Testis (tissue), 3 donors: Measurements from ENCODE around the gene POLR1A. TPM values are rescaled to one million over a fixed set of nuclear protein-coding genes. Genes with fewer than 3 reads are reported as not detected.

ENCODE experiments used
- DNase-seq: peaks from one replicate; pipeline ENCODE4 v3.0.0-alpha.2; 2019
- H3K27ac ChIP-seq, 2 donors: fragments of 200-600 bp; sonication (generic); one replicate each; pipeline ENCODE4 v1.5.1; 2019
- H3K27me3 ChIP-seq: fragments of 200-600 bp; sonication (generic); one replicate; pipeline ENCODE4 v1.5.1; 2019
- H3K36me3 ChIP-seq: fragments of 200-600 bp; sonication (generic); one replicate; pipeline ENCODE4 v1.5.1; 2017; ENCODE audit warnings: low read depth; ENCODE audit errors: missing control alignments
- H3K4me1 ChIP-seq: fragments of 200-600 bp; sonication (generic); one replicate; pipeline ENCODE4 v1.5.1; 2019
- H3K4me3 ChIP-seq, 2 donors: fragments of 200-600 bp; sonication (generic); one replicate each; pipeline ENCODE4 v1.5.1; 2017 to 2019
- H3K9me3 ChIP-seq: fragments of 200-600 bp; sonication (generic); one replicate; pipeline ENCODE4 v1.5.1; 2017
- POLR2A ChIP-seq: fragments of 450-650 bp; IDR thresholded peaks from one replicate; pipeline ENCODE4 v1.6.1; 2017; ENCODE audit warnings: antibody characterized with exemption, mild to moderate bottlenecking, moderate library complexity
- WGBS, 2 donors: methylation state at CpG; one replicate each; pipeline ENCODE4 v1.1.5; 2018; 5-methylcytosine and 5-hydroxymethylcytosine counted together
- intact Hi-C: fragments of 100-400 bp; cut with DNase I; formaldehyde crosslinking; loops from one replicate; pipeline ENCODE4 v1.15.1; 2023; ENCODE audit warnings: low total_unique reads
- polyA plus RNA-seq: library from polyadenylated mRNA; stranded (reverse); fragments of 350-450 nt; fragmentation: Illumina TruSeq; extraction: RNeasy Lipid Tissue Mini Kit (QIAGEN cat#74804); gene quantifications from one replicate; pipeline ENCODE4 v1.2.3, GENCODE V29; 2014; ENCODE audit warnings: low read depth, low replicate concordance; ENCODE audit not compliant: insufficient read depth
- total RNA-seq, 2 donors: library from RNA; depleted of rRNA; stranded (reverse); fragments of >200 nt; gene quantifications; one replicate each; pipeline ENCODE4 v1.2.3, GENCODE V29; 2016
- TF ChIP-seq, protein P1 (sequence below), 3 experiments: fragments of 450-650 bp in 2 of 3; fragments of 200-600 bp in 1 of 3; sonication (generic) in 1 of 3; IDR thresholded peaks; one replicate each; pipeline ENCODE4 v1.5.1; 2016 to 2019; ENCODE audit warnings: antibody characterized with exemption in 3 of 3, mild to moderate bottlenecking in 2 of 3, moderate library complexity in 1 of 3

The POLR1A gene
- total and polyA plus RNA-seq, 3 donors from 2014 or later: 20.0 to 28.7 (median 28.1) TPM

DNA sequence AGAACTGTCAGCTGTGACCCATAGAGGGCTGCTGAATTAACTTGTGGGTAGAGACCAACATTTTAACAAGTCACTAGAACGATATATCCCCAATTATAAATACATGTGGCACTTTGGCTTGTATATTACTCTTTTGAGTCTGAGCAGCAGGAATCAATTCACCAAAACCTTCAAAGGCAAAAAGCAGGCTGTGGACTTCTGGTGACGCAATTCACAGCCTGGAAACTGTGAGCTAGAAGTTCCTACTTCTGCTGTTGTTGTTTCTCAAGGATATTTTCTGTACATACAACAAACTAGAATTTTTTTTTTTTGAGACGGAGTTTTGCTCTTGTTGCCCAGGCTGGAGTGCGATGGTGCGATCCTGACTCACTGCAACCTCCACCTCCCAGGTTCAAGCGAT is 37.6 kb upstream of the POLR1A start:
- intact Hi-C loops: no loop called here
- Histone ChIP-seq H3K36me3 (no peaks in the 10 kb centered on the region), H3K27me3 (no peaks in the 10 kb centered on the region), H3K27ac (no peak overlapping the region), H3K9me3 (no peaks in the 10 kb centered on the region), H3K4me3 (no peak overlapping the region), H3K4me1 (no peaks in the 10 kb centered on the region)
- TF ChIP-seq, protein P1, sequence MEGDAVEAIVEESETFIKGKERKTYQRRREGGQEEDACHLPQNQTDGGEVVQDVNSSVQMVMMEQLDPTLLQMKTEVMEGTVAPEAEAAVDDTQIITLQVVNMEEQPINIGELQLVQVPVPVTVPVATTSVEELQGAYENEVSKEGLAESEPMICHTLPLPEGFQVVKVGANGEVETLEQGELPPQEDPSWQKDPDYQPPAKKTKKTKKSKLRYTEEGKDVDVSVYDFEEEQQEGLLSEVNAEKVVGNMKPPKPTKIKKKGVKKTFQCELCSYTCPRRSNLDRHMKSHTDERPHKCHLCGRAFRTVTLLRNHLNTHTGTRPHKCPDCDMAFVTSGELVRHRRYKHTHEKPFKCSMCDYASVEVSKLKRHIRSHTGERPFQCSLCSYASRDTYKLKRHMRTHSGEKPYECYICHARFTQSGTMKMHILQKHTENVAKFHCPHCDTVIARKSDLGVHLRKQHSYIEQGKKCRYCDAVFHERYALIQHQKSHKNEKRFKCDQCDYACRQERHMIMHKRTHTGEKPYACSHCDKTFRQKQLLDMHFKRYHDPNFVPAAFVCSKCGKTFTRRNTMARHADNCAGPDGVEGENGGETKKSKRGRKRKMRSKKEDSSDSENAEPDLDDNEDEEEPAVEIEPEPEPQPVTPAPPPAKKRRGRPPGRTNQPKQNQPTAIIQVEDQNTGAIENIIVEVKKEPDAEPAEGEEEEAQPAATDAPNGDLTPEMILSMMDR (IDR thresholded peaks at IDR 0.05): no peak
- no peak for TF ChIP-seq POLR2A
- no peak for DNase-seq
- 89 to 90% methylated on average over 6 of the region's 6 CpGs for WGBS, 2 donors

DNA sequence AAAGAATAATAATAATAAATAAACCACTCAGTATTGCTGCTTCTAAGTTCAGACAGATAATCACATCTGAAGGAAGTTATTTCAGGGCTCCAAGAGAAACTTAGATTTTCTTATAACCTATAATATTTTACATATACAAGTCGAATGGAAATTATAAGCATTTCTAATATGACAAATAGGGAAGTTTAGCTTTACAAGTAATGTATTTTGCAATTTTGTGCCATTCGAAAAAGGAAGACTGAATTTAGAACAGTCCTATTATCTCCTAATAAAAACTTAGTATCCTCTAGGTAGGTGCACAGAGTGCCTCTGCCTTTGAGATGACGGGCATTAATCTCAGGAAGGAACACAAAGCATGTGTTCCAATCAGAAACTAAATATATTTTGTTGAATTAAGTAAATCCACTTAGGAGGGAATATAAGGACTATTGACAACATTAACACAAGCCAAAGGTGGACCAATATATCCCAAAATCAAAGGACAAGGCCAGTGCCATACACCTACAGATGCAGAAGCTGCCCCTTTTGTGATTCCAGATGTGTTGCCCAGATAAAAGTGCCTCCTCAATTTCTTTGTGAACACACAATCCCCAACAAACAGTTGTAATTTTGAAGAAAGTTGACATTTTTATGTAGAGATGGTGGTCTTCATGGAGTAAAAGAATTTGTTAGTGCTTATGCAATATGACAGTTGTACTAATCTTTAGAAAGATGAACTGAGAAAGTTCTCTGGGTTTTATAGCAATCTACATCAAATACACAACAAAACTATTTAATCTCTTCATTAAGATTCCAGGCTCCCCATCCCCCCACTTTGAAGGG is 37.0 kb upstream of the POLR1A start:
- Histone ChIP-seq H3K4me1 (no peaks in the 10 kb centered on the region), H3K27ac (no peak overlapping the region), H3K36me3 (no peaks in the 10 kb centered on the region), H3K9me3 (no peaks in the 10 kb centered on the region), H3K4me3 (no peak overlapping the region), H3K27me3 (no peaks in the 10 kb centered on the region)
- no peak for DNase-seq
- intact Hi-C loops: no loop called here
- WGBS, 2 donors: 36 to 45% methylated on average over 3 of the region's 3 CpGs
- TF ChIP-seq POLR2A: no peak
- TF ChIP-seq, protein P1 (IDR thresholded peaks at IDR 0.05): no peak

DNA sequence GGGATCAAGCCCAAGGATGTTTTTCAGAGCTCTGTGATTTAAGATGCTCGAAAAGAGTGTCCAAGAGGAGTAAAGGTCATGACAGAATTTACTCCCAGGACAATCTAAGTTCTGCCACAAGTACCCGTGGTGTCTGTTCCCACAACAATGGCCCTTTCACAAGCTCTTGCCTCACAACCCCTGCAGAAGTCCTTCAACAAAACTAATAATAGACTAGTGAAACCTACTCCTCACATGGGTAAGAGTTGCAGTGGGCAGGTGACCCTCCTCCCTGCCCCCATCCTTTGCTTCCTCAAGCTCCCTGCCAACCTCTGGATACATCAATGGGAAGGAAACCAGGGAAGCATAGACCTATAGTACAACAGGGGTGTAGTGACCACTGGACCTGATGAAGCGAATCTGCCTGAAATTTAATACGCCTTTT is 35.3 kb upstream of the POLR1A start:
- intact Hi-C loops: no loop called here

DNA sequence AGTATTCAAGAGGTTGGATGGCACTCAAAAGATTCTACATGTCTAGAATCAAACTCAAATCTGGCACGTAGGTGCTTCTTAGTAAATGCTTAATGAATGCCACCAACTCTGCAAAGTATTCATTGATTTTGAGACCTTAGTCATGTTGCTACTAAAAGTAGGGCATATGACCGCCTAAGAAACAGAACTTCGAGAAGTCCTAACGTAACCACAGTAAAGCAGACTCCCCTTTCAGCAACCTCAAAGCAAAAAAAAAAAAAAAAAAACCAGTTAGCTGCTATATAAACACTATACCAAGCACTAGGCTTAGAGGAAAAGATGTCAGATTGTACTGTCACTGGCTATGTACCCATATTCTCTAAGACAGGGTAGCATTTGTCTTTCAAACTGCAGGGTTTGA is 34.3 kb upstream of the POLR1A start:
- Histone ChIP-seq H3K4me1 (peaks cover 2% of the 10 kb centered on the region), H3K9me3 (no peaks in the 10 kb centered on the region), H3K4me3 (no peak overlapping the region), H3K27ac (no peak overlapping the region), H3K27me3 (no peaks in the 10 kb centered on the region), H3K36me3 (no peaks in the 10 kb centered on the region)
- intact Hi-C loops: no loop called here
- DNase-seq: no peak
- TF ChIP-seq, protein P1 (IDR thresholded peaks at IDR 0.05): no peak
- TF ChIP-seq POLR2A: no peak
- 90 to 96% methylated on average over 4 of the region's 4 CpGs for WGBS, 2 donors

More for the DNA sequence above, 35.3 kb upstream of the POLR1A start:
- Histone ChIP-seq H3K4me1 (no peaks in the 10 kb centered on the region), H3K27ac (no peak overlapping the region), H3K36me3 (no peaks in the 10 kb centered on the region), H3K9me3 (no peaks in the 10 kb centered on the region), H3K27me3 (no peaks in the 10 kb centered on the region), H3K4me3 (no peak overlapping the region)
- TF ChIP-seq, protein P1 (IDR thresholded peaks at IDR 0.05): no peak
- TF ChIP-seq POLR2A: no peak
- 63 to 80% methylated on average over 4 of the region's 4 CpGs for WGBS, 2 donors
- DNase-seq: peak; percentile 23
